K562 (cell line): Measurements from ENCODE around the gene SNCB. TPM values are rescaled to one million over a fixed set of nuclear protein-coding genes. Genes with fewer than 3 reads are reported as not detected.

Experiments used
- ATF1 ChIP-seq, 2 experiments: fragments of 450-650 bp in 1 of 2; IDR thresholded peaks; 2 replicates each; pipeline ENCODE4 v1.6.1; 2016; ENCODE audit warnings: missing compliant biosample characterization in 1 of 2, missing genetic modification characterization in 1 of 2
- CBFA2T2 ChIP-seq: fragments of 450-650 bp; conservative IDR thresholded peaks from 2 replicates; pipeline ENCODE4 v1.6.1; 2017; ENCODE audit warnings: mild to moderate bottlenecking
- CBFA2T3 ChIP-seq: fragments of 450-650 bp; IDR thresholded peaks from 2 replicates; pipeline ENCODE4 v1.6.1; 2017
- E2F3 ChIP-seq: fragments of 250-450 bp; sonication (Bioruptor Pico); IDR thresholded peaks from 2 replicates; pipeline ENCODE4 v1.4.0; 2020; ENCODE audit warnings: mild to moderate bottlenecking
- KDM1A ChIP-seq, 2 experiments: fragments of 450-650 bp; IDR thresholded peaks; 2 replicates each; pipeline ENCODE4 v1.6.1; 2016; ENCODE audit warnings: mild to moderate bottlenecking in 2 of 2
- KDM5B ChIP-seq: fragments of 200-600 bp; sonication (generic); IDR thresholded peaks from 2 replicates; pipeline ENCODE4 v1.6.1; 2012; ENCODE audit warnings: low read depth, mild to moderate bottlenecking, moderate library complexity, low read length, control low read depth, inconsistent platforms; ENCODE audit not compliant: insufficient replicate concordance
- MCM7 ChIP-seq, 2 experiments: fragments of 450-650 bp; IDR thresholded peaks; 2 replicates each; pipeline ENCODE4 v1.6.1; 2016 to 2018
- NFATC3 ChIP-seq: fragments of 450-650 bp; IDR thresholded peaks from 2 replicates; pipeline ENCODE4 v1.6.1; 2017; ENCODE audit warnings: mild to moderate bottlenecking
- NR2C1 ChIP-seq, 2 experiments: fragments of 450-650 bp; IDR thresholded peaks; 2 replicates each; pipeline ENCODE4 v1.6.1; 2017; ENCODE audit warnings: mild to moderate bottlenecking in 2 of 2, antibody characterized with exemption in 1 of 2, inconsistent platforms in 1 of 2, missing compliant biosample characterization in 1 of 2, missing genetic modification characterization in 1 of 2
- POLR3G ChIP-seq: IDR thresholded peaks from 2 replicates; pipeline ENCODE4 v1.6.1; 2011; ENCODE audit not compliant: insufficient read length, insufficient replicate concordance; ENCODE audit errors: extremely low read depth
- POU5F1 ChIP-seq: fragments of 150-350 bp; IDR thresholded peaks from 2 replicates; pipeline ENCODE4 v1.6.1; 2014; ENCODE audit warnings: borderline replicate concordance, low read length, low read depth, mild to moderate bottlenecking; ENCODE audit not compliant: partially characterized antibody
- RAD21 ChIP-seq, 2 experiments: fragments of 250-450 bp in 1 of 2; fragments of 450-650 bp in 1 of 2; sonication (Bioruptor Pico) in 1 of 2; formaldehyde crosslinking in 1 of 2; IDR thresholded peaks in 1 of 2; conservative IDR thresholded peaks in 1 of 2; 2 replicates each; pipeline versions ENCODE4 v1.4.0 to v1.8.0; 2020 to 2022; ENCODE audit warnings: mild to moderate bottlenecking in 2 of 2, moderate library complexity in 1 of 2
- RB1 ChIP-seq: fragments of 450-650 bp; IDR thresholded peaks from 2 replicates; pipeline ENCODE4 v1.6.1; 2017; ENCODE audit warnings: low read depth, mild to moderate bottlenecking
- SMARCA5 ChIP-seq: fragments of 450-650 bp; IDR thresholded peaks from 2 replicates; pipeline ENCODE4 v1.6.1; 2016
- SMARCE1 ChIP-seq: fragments of 450-650 bp; IDR thresholded peaks from 2 replicates; pipeline ENCODE4 v1.7.1; 2016; ENCODE audit warnings: mild to moderate bottlenecking
- SMC3 ChIP-seq: conservative IDR thresholded peaks from 2 replicates; pipeline ENCODE4 v1.6.1; 2011; ENCODE audit warnings: low read depth, low read length, improper control_type of control experiment; ENCODE audit not compliant: insufficient read depth
- TEAD4 ChIP-seq, 2 experiments: sonication (generic) in 1 of 2; formaldehyde crosslinking in 1 of 2; IDR thresholded peaks; 2 replicates each; pipeline versions ENCODE4 v1.6.1 to v1.8.0; 2012 to 2022; ENCODE audit warnings: borderline replicate concordance in 1 of 2, inconsistent platforms in 1 of 2, low read length in 1 of 2, mild to moderate bottlenecking in 1 of 2, missing genetic modification reagents in 1 of 2
- ZEB2 ChIP-seq: fragments of 450-650 bp; IDR thresholded peaks from 2 replicates; pipeline ENCODE4 v1.6.1; 2016
- ZNF408 ChIP-seq: fragments of 250-450 bp; sonication (Bioruptor Pico); IDR thresholded peaks from 2 replicates; pipeline ENCODE4 v1.4.0; 2020; ENCODE audit warnings: low read depth, mild to moderate bottlenecking, moderate library complexity
- ZNF764 ChIP-seq: fragments of 250-450 bp; sonication (Bioruptor Pico); IDR thresholded peaks from 2 replicates; pipeline ENCODE4 v1.4.0; 2020; ENCODE audit warnings: low read depth, mild to moderate bottlenecking, moderate library complexity
- polyA plus RNA-seq, 8 experiments: library from polyadenylated mRNA; depleted of rRNA in 4 of 8; stranded (reverse) in 5 of 8; unstranded in 3 of 8; fragments of >200 nt; fragmentation: Nextera tagmentation in 2 of 8; fragmentation: Illumina TruSeq in 1 of 8; extraction: Ambion mirVana in 2 of 8; extraction: Trizol in 1 of 8; gene quantifications; 2 replicates each; pipeline versions ENCODE4 v1.2.1 to v1.2.3, GENCODE V29; 2011 to 2014; ENCODE audit warnings: inconsistent platforms in 1 of 8, missing spikeins in 1 of 8
- total RNA-seq, 7 experiments: library from RNA; depleted of rRNA in 6 of 7; stranded (reverse); fragments of >200 nt in 6 of 7; fragmentation: Illumina TruSeq in 2 of 7; extraction: Trizol in 2 of 7; gene quantifications; 2 replicates each; pipeline versions ENCODE4 v1.2.1 to v1.2.3, GENCODE V29; 2011 to 2021; ENCODE audit warnings: low replicate concordance in 1 of 7
- TF ChIP-seq, protein P1 (sequence below): fragments of 200-800 bp; sonication (Bioruptor generic); IDR thresholded peaks from 2 replicates; pipeline ENCODE4 v1.6.1; 2017; ENCODE audit warnings: missing genetic modification characterization, missing compliant biosample characterization
- TF ChIP-seq, protein P2 (sequence below): fragments of 250-450 bp; sonication (Bioruptor Pico); IDR thresholded peaks from 2 replicates; pipeline ENCODE4 v1.5.0; 2021; ENCODE audit warnings: mild to moderate bottlenecking, borderline replicate concordance
- TF ChIP-seq, protein P3 (sequence below): fragments of 250-450 bp; sonication (Bioruptor Pico); IDR thresholded peaks from 2 replicates; pipeline ENCODE4 v1.4.0; 2020
- TF ChIP-seq, protein P4 (sequence below): IDR thresholded peaks from 2 replicates; pipeline ENCODE4 v1.6.1; 2011; ENCODE audit not compliant: insufficient read length; ENCODE audit errors: extremely low read depth

The SNCB gene
- total and polyA plus RNA-seq, 9 of the 15 experiments (the other 6 are each of a cell fraction or from before 2014, with no cell fraction given): not detected

DNA sequence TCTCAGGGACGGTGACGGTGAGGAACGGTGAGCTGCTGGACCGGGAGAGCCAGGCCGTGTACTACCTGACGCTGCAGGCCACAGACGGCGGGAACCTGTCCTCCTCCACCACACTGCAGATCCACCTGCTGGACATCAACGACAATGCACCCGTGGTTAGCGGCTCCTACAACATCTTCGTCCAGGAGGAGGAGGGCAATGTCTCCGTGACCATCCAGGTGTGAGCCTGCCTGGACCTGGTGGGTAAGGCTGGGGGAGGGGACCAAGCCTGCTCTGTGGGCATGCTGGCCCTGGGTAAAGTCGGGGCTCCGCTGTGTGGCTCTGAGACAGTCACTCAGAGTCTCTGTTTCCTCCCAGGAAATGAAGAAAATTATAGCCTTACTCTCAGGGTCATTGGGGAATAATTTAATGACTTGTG is 51.9 kb downstream of the SNCB start (continued):
- TF ChIP-seq ATF1 (CRISPR knock-in tag; IDR thresholded peaks at IDR 0.05): no peak
- TF ChIP-seq ATF1 (tag; IDR thresholded peaks at IDR 0.05): 0 out of 2 replicates have a peak, but pooled peaks have one; percentile 19
- TF ChIP-seq POU5F1: no peak
- TF ChIP-seq RB1: peak; percentile 99
- 0 out of 2 replicates have a peak, but pooled peaks have one; percentile 18 for TF ChIP-seq SMARCA5
- TF ChIP-seq SMARCE1: no peak
- TF ChIP-seq, protein P1, sequence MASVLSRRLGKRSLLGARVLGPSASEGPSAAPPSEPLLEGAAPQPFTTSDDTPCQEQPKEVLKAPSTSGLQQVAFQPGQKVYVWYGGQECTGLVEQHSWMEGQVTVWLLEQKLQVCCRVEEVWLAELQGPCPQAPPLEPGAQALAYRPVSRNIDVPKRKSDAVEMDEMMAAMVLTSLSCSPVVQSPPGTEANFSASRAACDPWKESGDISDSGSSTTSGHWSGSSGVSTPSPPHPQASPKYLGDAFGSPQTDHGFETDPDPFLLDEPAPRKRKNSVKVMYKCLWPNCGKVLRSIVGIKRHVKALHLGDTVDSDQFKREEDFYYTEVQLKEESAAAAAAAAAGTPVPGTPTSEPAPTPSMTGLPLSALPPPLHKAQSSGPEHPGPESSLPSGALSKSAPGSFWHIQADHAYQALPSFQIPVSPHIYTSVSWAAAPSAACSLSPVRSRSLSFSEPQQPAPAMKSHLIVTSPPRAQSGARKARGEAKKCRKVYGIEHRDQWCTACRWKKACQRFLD (CRISPR knock-in tag): no peak
- TF ChIP-seq, protein P2, sequence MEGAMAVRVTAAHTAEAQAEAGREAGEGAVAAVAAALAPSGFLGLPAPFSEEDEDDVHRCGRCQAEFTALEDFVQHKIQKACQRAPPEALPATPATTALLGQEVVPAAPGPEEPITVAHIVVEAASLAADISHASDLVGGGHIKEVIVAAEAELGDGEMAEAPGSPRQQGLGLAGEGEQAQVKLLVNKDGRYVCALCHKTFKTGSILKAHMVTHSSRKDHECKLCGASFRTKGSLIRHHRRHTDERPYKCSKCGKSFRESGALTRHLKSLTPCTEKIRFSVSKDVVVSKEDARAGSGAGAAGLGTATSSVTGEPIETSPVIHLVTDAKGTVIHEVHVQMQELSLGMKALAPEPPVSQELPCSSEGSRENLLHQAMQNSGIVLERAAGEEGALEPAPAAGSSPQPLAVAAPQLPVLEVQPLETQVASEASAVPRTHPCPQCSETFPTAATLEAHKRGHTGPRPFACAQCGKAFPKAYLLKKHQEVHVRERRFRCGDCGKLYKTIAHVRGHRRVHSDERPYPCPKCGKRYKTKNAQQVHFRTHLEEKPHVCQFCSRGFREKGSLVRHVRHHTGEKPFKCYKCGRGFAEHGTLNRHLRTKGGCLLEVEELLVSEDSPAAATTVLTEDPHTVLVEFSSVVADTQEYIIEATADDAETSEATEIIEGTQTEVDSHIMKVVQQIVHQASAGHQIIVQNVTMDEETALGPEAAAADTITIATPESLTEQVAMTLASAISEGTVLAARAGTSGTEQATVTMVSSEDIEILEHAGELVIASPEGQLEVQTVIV (CRISPR knock-in tag): no peak
- no peak for TF ChIP-seq MCM7 (IDR thresholded peaks at IDR 0.05)
- TF ChIP-seq POLR3G: no peak
- TF ChIP-seq ZNF408 (CRISPR knock-in tag): no peak
- TF ChIP-seq CBFA2T3: 0 out of 2 replicates have a peak, but pooled peaks have one; percentile 4
- no peak for TF ChIP-seq NR2C1 (IDR thresholded peaks at IDR 0.05)
- TF ChIP-seq NR2C1 (tag; IDR thresholded peaks at IDR 0.05): no peak
- no peak for TF ChIP-seq KDM5B
- TF ChIP-seq RAD21 (CRISPR knock-in tag; conservative IDR thresholded peaks at IDR 0.05 in 1 of 2, IDR thresholded peaks at IDR 0.05 in 1 of 2): peak in 1 of 2 experiments; percentile 69; a peak in 3 of 4 replicates
- 0 out of 2 replicates have a peak, but pooled peaks have one; percentile 34 for TF ChIP-seq ZEB2
- TF ChIP-seq E2F3 (CRISPR knock-in tag): 0 out of 2 replicates have a peak, but pooled peaks have one; percentile 49
- no peak for TF ChIP-seq CBFA2T2
- TF ChIP-seq KDM1A (IDR thresholded peaks at IDR 0.05): no peak
- TF ChIP-seq, protein P3, sequence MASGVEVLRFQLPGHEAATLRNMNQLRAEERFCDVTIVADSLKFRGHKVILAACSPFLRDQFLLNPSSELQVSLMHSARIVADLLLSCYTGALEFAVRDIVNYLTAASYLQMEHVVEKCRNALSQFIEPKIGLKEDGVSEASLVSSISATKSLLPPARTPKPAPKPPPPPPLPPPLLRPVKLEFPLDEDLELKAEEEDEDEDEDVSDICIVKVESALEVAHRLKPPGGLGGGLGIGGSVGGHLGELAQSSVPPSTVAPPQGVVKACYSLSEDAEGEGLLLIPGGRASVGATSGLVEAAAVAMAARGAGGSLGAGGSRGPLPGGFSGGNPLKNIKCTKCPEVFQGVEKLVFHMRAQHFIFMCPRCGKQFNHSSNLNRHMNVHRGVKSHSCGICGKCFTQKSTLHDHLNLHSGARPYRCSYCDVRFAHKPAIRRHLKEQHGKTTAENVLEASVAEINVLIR (CRISPR knock-in tag): no peak
- 0 out of 2 replicates have a peak, but pooled peaks have one; percentile 7 for TF ChIP-seq TEAD4 (IDR thresholded peaks at IDR 0.05; ENCODE audit: low read length)
- no peak for TF ChIP-seq TEAD4 (CRISPR knock-in tag; IDR thresholded peaks at IDR 0.05; ENCODE audit: borderline replicate concordance)
- peak; percentile 93 for TF ChIP-seq ZNF764 (CRISPR knock-in tag)
- TF ChIP-seq NFATC3: no peak
- TF ChIP-seq SMC3: peak; percentile 80
- TF ChIP-seq, protein P4, sequence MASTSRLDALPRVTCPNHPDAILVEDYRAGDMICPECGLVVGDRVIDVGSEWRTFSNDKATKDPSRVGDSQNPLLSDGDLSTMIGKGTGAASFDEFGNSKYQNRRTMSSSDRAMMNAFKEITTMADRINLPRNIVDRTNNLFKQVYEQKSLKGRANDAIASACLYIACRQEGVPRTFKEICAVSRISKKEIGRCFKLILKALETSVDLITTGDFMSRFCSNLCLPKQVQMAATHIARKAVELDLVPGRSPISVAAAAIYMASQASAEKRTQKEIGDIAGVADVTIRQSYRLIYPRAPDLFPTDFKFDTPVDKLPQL: no peak
